ENCODE results near the gene GNAS. TPM values are rescaled to one million over a fixed set of nuclear protein-coding genes. Genes with fewer than 3 reads are reported as not detected.

GNAS gene
- total and polyA plus RNA-seq, 5 experiments from 2014 or later, result 155 to 756 (median 247) TPM

- Mint-ChIP-seq H3K36me3 (peaks cover 7 to 95% (median 49%) of the 10 kb centered on the region in 3 donors), H3K9me3 (no peaks in the 10 kb centered on the region), H3K4me3 (peak overlapping the region; percentile 54 to 87 (median 80)), H3K27ac (peak overlapping the region; percentile 76 to 95 (median 90)), H3K4me1 (peaks cover 43 to 80% (median 73%) of the 10 kb centered on the region in 4 donors), H3K27me3 (no peaks in the 10 kb centered on the region)
- peak; percentile 54 to 78 for ATAC-seq
- POLR2A ChIA-PET, result interaction anchor here (0.6 to 1.4 kb wide), 3 partner anchors 18 to 256 kb away, joined by 3 to 11 read pairs (median 4); partner anchors contain the start of gene ATP5F1E
- peak; percentile 25 to 83 (median 61) for DNase-seq
Measured at GRCh38 chr20:58907320-58908137, 55.0 kb downstream of the GNAS start.

GRCh38 chr20:58908221-58908620, 55.7 kb downstream of the GNAS start:
- no peaks in the 10 kb centered on the region for H3K27me3 Mint-ChIP-seq
- ATAC-seq, result peak in 1 of 2 donors; percentile 31
- peak in 1 of 10 donors; percentile 20 for DNase-seq
- H3K4me3 Mint-ChIP-seq, result peak overlapping the region; percentile 54 to 87 (median 80)
- H3K4me1 Mint-ChIP-seq, result peaks cover 41 to 80% (median 68%) of the 10 kb centered on the region in 4 donors
- H3K27ac Mint-ChIP-seq, result peak overlapping the region; percentile 76 to 95 (median 90)
- no peaks in the 10 kb centered on the region for H3K9me3 Mint-ChIP-seq
- POLR2A ChIA-PET, result interaction anchor here (1.3 to 1.4 kb wide), 2 partner anchors 19 to 124 kb away, joined by 4 to 11 read pairs; partner anchors contain the start of gene ATP5F1E
- peaks cover 7 to 89% (median 48%) of the 10 kb centered on the region in 3 donors for H3K36me3 Mint-ChIP-seq

GRCh38 chr20:58908941-58909340, 56.4 kb downstream of the GNAS start:
- Mint-ChIP-seq H3K4me1 (peaks cover 37 to 73% (median 63%) of the 10 kb centered on the region in 4 donors), H3K36me3 (peaks cover 7 to 82% (median 42%) of the 10 kb centered on the region in 3 donors), H3K9me3 (no peaks in the 10 kb centered on the region), H3K27ac (peak overlapping the region in 6 of 10 donors; percentile 18 to 71 (median 48)), H3K27me3 (no peaks in the 10 kb centered on the region), H3K4me3 (peak overlapping the region in 3 of 10 donors; percentile 18 to 40 (median 24))
- POLR2A ChIA-PET, result no interaction called here
- ATAC-seq (no peak), DNase-seq (no peak)

- H3K4me3 Mint-ChIP-seq, result peak overlapping the region in 2 of 10 donors; percentile 33 to 41
Measured at GRCh38 chr20:58909585-58909984, 57.1 kb downstream of the GNAS start.

GRCh38 chr20:58910473-58910872, 58.0 kb downstream of the GNAS start:
- H3K36me3 Mint-ChIP-seq, result peaks cover 7 to 68% (median 39%) of the 10 kb centered on the region in 3 donors
- DNase-seq, result no peak
- no peaks in the 10 kb centered on the region for H3K27me3 Mint-ChIP-seq
- peaks cover 31 to 60% (median 57%) of the 10 kb centered on the region in 4 donors for H3K4me1 Mint-ChIP-seq
- no peak overlapping the region for H3K4me3 Mint-ChIP-seq
- POLR2A ChIA-PET, result interaction anchor here (0.7 to 1.3 kb wide), 2 partner anchors 10 to 40 kb away, joined by 3 read pairs; no protein-coding TSS in a partner anchor
- H3K9me3 Mint-ChIP-seq, result no peaks in the 10 kb centered on the region
- no peak for ATAC-seq
- peak overlapping the region in 2 of 10 donors; percentile 40 to 66 for H3K27ac Mint-ChIP-seq

More at GRCh38 chr20:58909585-58909984, 57.1 kb downstream of the GNAS start:
- Mint-ChIP-seq H3K9me3 (no peaks in the 10 kb centered on the region), H3K4me1 (peaks cover 37 to 68% (median 63%) of the 10 kb centered on the region in 4 donors), H3K36me3 (peaks cover 7 to 77% (median 42%) of the 10 kb centered on the region in 3 donors), H3K27ac (peak overlapping the region in 1 of 10 donors; percentile 69), H3K27me3 (no peaks in the 10 kb centered on the region)
- POLR2A ChIA-PET, result interaction anchor here (1.3 kb wide), 1 partner anchor 39 kb away, joined by 3 read pairs; no protein-coding TSS in a partner anchor
- ATAC-seq (no peak), DNase-seq (no peak)

- Mint-ChIP-seq H3K4me3 (no peak overlapping the region), H3K9me3 (no peaks in the 10 kb centered on the region), H3K27ac (peak overlapping the region in 1 of 10 donors; percentile 22), H3K4me1 (peaks cover 25 to 52% (median 50%) of the 10 kb centered on the region in 4 donors), H3K27me3 (no peaks in the 10 kb centered on the region), H3K36me3 (peaks cover 3 to 61% (median 35%) of the 10 kb centered on the region in 3 donors)
- DNase-seq, result no peak
- ATAC-seq, result no peak
- POLR2A ChIA-PET, result no interaction called here
Measured at GRCh38 chr20:58911309-58911708, 58.8 kb downstream of the GNAS start.

- H3K4me1 Mint-ChIP-seq, result peaks cover 22 to 46% (median 45%) of the 10 kb centered on the region in 4 donors
- POLR2A ChIA-PET, result no interaction called here
- ATAC-seq (peak; percentile 5 to 17), DNase-seq (no peak)
- H3K36me3 Mint-ChIP-seq, result peaks cover 3 to 55% (median 35%) of the 10 kb centered on the region in 3 donors
- no peaks in the 10 kb centered on the region for H3K9me3 Mint-ChIP-seq
- no peak overlapping the region for H3K4me3 Mint-ChIP-seq
- peak overlapping the region in 7 of 10 donors; percentile 1 to 77 (median 53) for H3K27ac Mint-ChIP-seq
- no peaks in the 10 kb centered on the region for H3K27me3 Mint-ChIP-seq
Measured at GRCh38 chr20:58911970-58912369, 59.5 kb downstream of the GNAS start.

- ATAC-seq, result peak in 1 of 2 donors; percentile 4
- H3K36me3 Mint-ChIP-seq, result peaks cover 3 to 44% (median 26%) of the 10 kb centered on the region in 3 donors
- no peaks in the 10 kb centered on the region for H3K27me3 Mint-ChIP-seq
- no peak for DNase-seq
- H3K4me3 Mint-ChIP-seq, result no peak overlapping the region
- H3K27ac Mint-ChIP-seq, result peak overlapping the region in 1 of 10 donors; percentile 0
- H3K9me3 Mint-ChIP-seq, result no peaks in the 10 kb centered on the region
- POLR2A ChIA-PET, result no interaction called here
- H3K4me1 Mint-ChIP-seq, result peaks cover 12 to 35% (median 34%) of the 10 kb centered on the region in 4 donors
Measured at GRCh38 chr20:58913079-58913478, 60.6 kb downstream of the GNAS start.

- DNase-seq, result no peak
- Mint-ChIP-seq H3K9me3 (no peaks in the 10 kb centered on the region), H3K4me3 (no peak overlapping the region), H3K27ac (no peak overlapping the region), H3K36me3 (no peaks in the 10 kb centered on the region), H3K4me1 (no peaks in the 10 kb centered on the region), H3K27me3 (no peaks in the 10 kb centered on the region)
- ATAC-seq, result no peak
- POLR2A ChIA-PET, result no interaction called here
Measured at GRCh38 chr20:58918621-58919020, 66.1 kb downstream of the GNAS start.

GRCh38 chr20:58921564-58921963, 69.0 kb downstream of the GNAS start:
- H3K4me3 Mint-ChIP-seq, result no peak overlapping the region
- no peaks in the 10 kb centered on the region for H3K4me1 Mint-ChIP-seq
- POLR2A ChIA-PET, result no interaction called here
- no peak for ATAC-seq
- no peak overlapping the region for H3K27ac Mint-ChIP-seq
- no peaks in the 10 kb centered on the region for H3K27me3 Mint-ChIP-seq
- DNase-seq, result no peak
- H3K9me3 Mint-ChIP-seq, result no peaks in the 10 kb centered on the region
- H3K36me3 Mint-ChIP-seq, result no peaks in the 10 kb centered on the region

- Mint-ChIP-seq H3K27me3 (no peaks in the 10 kb centered on the region), H3K9me3 (no peaks in the 10 kb centered on the region)
- POLR2A ChIA-PET, result no interaction called here
Measured at GRCh38 chr20:58922036-58922435, 69.5 kb downstream of the GNAS start.

GRCh38 chr20:58923117-58923712, 70.7 kb downstream of the GNAS start:
- ATAC-seq (no peak), DNase-seq (no peak)
- Mint-ChIP-seq H3K36me3 (no peaks in the 10 kb centered on the region), H3K4me3 (no peak overlapping the region), H3K27ac (no peak overlapping the region), H3K27me3 (peaks cover 0 to 2% (median 0%) of the 10 kb centered on the region in 5 donors), H3K9me3 (no peaks in the 10 kb centered on the region), H3K4me1 (no peaks in the 10 kb centered on the region)
- POLR2A ChIA-PET, result interaction anchor here (0.6 kb wide), 1 partner anchor 109 kb away, joined by 3 read pairs; the partner anchor contains the start of gene ATP5F1E

More at GRCh38 chr20:58922036-58922435, 69.5 kb downstream of the GNAS start:
- ATAC-seq (no peak), DNase-seq (no peak)
- Mint-ChIP-seq H3K36me3 (no peaks in the 10 kb centered on the region), H3K4me3 (no peak overlapping the region), H3K4me1 (no peaks in the 10 kb centered on the region), H3K27ac (no peak overlapping the region)

All from naive thymus-derived CD8-positive, alpha-beta T cell (primary cell).